Activated T-cell treated with anti-CD3 and anti-CD28 coated beads, Interleukin-2, amount 50 U/mL, for 4 hours (primary cell): Measurements from ENCODE around the gene SLC25A39. TPM values are rescaled to one million over a fixed set of nuclear protein-coding genes. Genes with fewer than 3 reads are reported as not detected.
A peak's percentile ranks its signal among the peaks of the same experiment; 100 is the strongest.
"Not testable (repeated sequence)": the region's sequence is repeated elsewhere in the genome, so short reads cannot be mapped to it uniquely, and the experiment has no call there.

ENCODE experiments used
- ATAC-seq, 2 donors: fragments of 200-7000 bp; cut with Tn5 transposase; one replicate each; pipeline ENCODE4 v1.10.0; 2021
- DNase-seq: peaks from one replicate; pipeline ENCODE4 v3.0.0-alpha.2; 2020
- H3K27me3 Mint-ChIP-seq: one replicate; pipeline ENCODE4 v1.8.0; 2021; ENCODE audit warnings: low read depth, mixed read lengths
- H3K36me3 Mint-ChIP-seq: one replicate; pipeline ENCODE4 v1.8.0; 2022; ENCODE audit warnings: mixed read lengths; ENCODE audit not compliant: insufficient read depth
- H3K4me1 Mint-ChIP-seq: one replicate; pipeline ENCODE4 v1.8.0; 2021; ENCODE audit warnings: low read depth, mixed read lengths
- H3K4me3 Mint-ChIP-seq: one replicate; pipeline ENCODE4 v1.8.0; 2021; ENCODE audit warnings: mild to moderate bottlenecking, moderate library complexity, mixed read lengths
- H3K9me3 Mint-ChIP-seq: one replicate; pipeline ENCODE4 v1.8.0; 2021; ENCODE audit warnings: mixed read lengths
- total RNA-seq, 3 donors: library from RNA; stranded (reverse); gene quantifications; one replicate each; pipeline ENCODE4 v1.2.1, GENCODE V29; 2021

The SLC25A39 gene
- total RNA-seq, 3 donors from 2014 or later = 211 to 248 (median 211) TPM

GRCh38 chr17:44331249-44331760 is 6.7 kb upstream of the SLC25A39 start:
- Mint-ChIP-seq H3K4me1 (peaks cover 15% of the 10 kb centered on the region), H3K9me3 (no peaks in the 10 kb centered on the region), H3K4me3 (no peak overlapping the region), H3K27me3 (no peaks in the 10 kb centered on the region), H3K36me3 (no peaks in the 10 kb centered on the region)
- peak; percentile 64 for DNase-seq
- peak; percentile 35 to 36 for ATAC-seq

- not testable (repeated sequence) for DNase-seq, ATAC-seq, H3K9me3 Mint-ChIP-seq, H3K36me3 Mint-ChIP-seq, H3K27me3 Mint-ChIP-seq, H3K4me3 Mint-ChIP-seq
- peaks cover 21% of the 10 kb centered on the region for H3K4me1 Mint-ChIP-seq
Observed at GRCh38 chr17:44330263-44330662, 5.6 kb upstream of the SLC25A39 start.

GRCh38 chr17:44329516-44329915 is 4.9 kb upstream of the SLC25A39 start:
- not testable (repeated sequence) for H3K36me3 Mint-ChIP-seq, ATAC-seq, DNase-seq, H3K4me3 Mint-ChIP-seq, H3K27me3 Mint-ChIP-seq, H3K9me3 Mint-ChIP-seq
- peaks cover 23% of the 10 kb centered on the region for H3K4me1 Mint-ChIP-seq

GRCh38 chr17:44327715-44328449 is 3.3 kb upstream of the SLC25A39 start:
- peaks cover 32% of the 10 kb centered on the region for H3K4me1 Mint-ChIP-seq
- ATAC-seq = no peak
- H3K4me3 Mint-ChIP-seq = peak overlapping the region; percentile 16
- no peaks in the 10 kb centered on the region for H3K36me3 Mint-ChIP-seq
- no peaks in the 10 kb centered on the region for H3K9me3 Mint-ChIP-seq
- no peaks in the 10 kb centered on the region for H3K27me3 Mint-ChIP-seq
- no peak for DNase-seq

GRCh38 chr17:44326861-44327444 is 2.3 kb upstream of the SLC25A39 start:
- Mint-ChIP-seq H3K9me3 (no peaks in the 10 kb centered on the region), H3K4me3 (peak overlapping the region; percentile 68), H3K27me3 (no peaks in the 10 kb centered on the region), H3K36me3 (no peaks in the 10 kb centered on the region), H3K4me1 (peaks cover 36% of the 10 kb centered on the region)
- DNase-seq = peak; percentile 91
- peak; percentile 67 to 74 for ATAC-seq

GRCh38 chr17:44324092-44324570 is 492 bp downstream of the SLC25A39 start:
- Mint-ChIP-seq H3K9me3 (no peaks in the 10 kb centered on the region), H3K4me1 (peaks cover 31% of the 10 kb centered on the region), H3K4me3 (peak overlapping the region; percentile 88), H3K36me3 (peaks cover 9% of the 10 kb centered on the region), H3K27me3 (no peaks in the 10 kb centered on the region)
- ATAC-seq (peak; percentile 0 to 1), DNase-seq (no peak)

GRCh38 chr17:44323359-44324091 is 1.1 kb downstream of the SLC25A39 start:
- ATAC-seq (no peak), DNase-seq (no peak)
- Mint-ChIP-seq H3K36me3 (peaks cover 9% of the 10 kb centered on the region), H3K9me3 (no peaks in the 10 kb centered on the region), H3K4me3 (peak overlapping the region; percentile 88), H3K4me1 (peaks cover 31% of the 10 kb centered on the region), H3K27me3 (no peaks in the 10 kb centered on the region)

GRCh38 chr17:44322236-44322895 is 2.3 kb downstream of the SLC25A39 start:
- Mint-ChIP-seq H3K36me3 (peaks cover 9% of the 10 kb centered on the region), H3K9me3 (no peaks in the 10 kb centered on the region)

GRCh38 chr17:44321246-44322120 is 3.1 kb downstream of the SLC25A39 start:
- DNase-seq (no peak), ATAC-seq (no peak)
- H3K4me1 Mint-ChIP-seq = peaks cover 23% of the 10 kb centered on the region
- peaks cover 9% of the 10 kb centered on the region for H3K36me3 Mint-ChIP-seq
- H3K9me3 Mint-ChIP-seq = no peaks in the 10 kb centered on the region
- peaks cover 12% of the 10 kb centered on the region for H3K27me3 Mint-ChIP-seq
- H3K4me3 Mint-ChIP-seq = no peak overlapping the region

More at GRCh38 chr17:44322236-44322895, 2.3 kb downstream of the SLC25A39 start:
- Mint-ChIP-seq H3K4me1 (peaks cover 27% of the 10 kb centered on the region), H3K4me3 (peak overlapping the region; percentile 64), H3K27me3 (peaks cover 4% of the 10 kb centered on the region)
- ATAC-seq = no peak
- no peak for DNase-seq

- Mint-ChIP-seq H3K4me1 (peaks cover 24% of the 10 kb centered on the region), H3K27me3 (peaks cover 24% of the 10 kb centered on the region), H3K36me3 (peaks cover 9% of the 10 kb centered on the region), H3K9me3 (no peaks in the 10 kb centered on the region), H3K4me3 (no peak overlapping the region)
- DNase-seq = no peak
- no peak for ATAC-seq
Observed at GRCh38 chr17:44320066-44320465, 4.6 kb downstream of the SLC25A39 start.

GRCh38 chr17:44318077-44318892 is 6.3 kb downstream of the SLC25A39 start:
- DNase-seq = no peak
- Mint-ChIP-seq H3K27me3 (peaks cover 33% of the 10 kb centered on the region), H3K9me3 (no peaks in the 10 kb centered on the region), H3K4me3 (no peak overlapping the region), H3K36me3 (peaks cover 9% of the 10 kb centered on the region), H3K4me1 (peaks cover 18% of the 10 kb centered on the region)
- no peak for ATAC-seq

GRCh38 chr17:44317545-44317944 is 7.1 kb downstream of the SLC25A39 start:
- DNase-seq (no peak), ATAC-seq (no peak)
- Mint-ChIP-seq H3K9me3 (no peaks in the 10 kb centered on the region), H3K4me3 (no peak overlapping the region), H3K4me1 (peaks cover 13% of the 10 kb centered on the region), H3K36me3 (peaks cover 9% of the 10 kb centered on the region), H3K27me3 (peaks cover 33% of the 10 kb centered on the region)
